ENCODE measurements around the gene DLX3. TPM values are rescaled to one million over a fixed set of nuclear protein-coding genes. Genes with fewer than 3 reads are reported as not detected.

Gene DLX3
- total RNA-seq, 3 donors from 2014 or later (not counting 1 experiment from before 2014, with no cell fraction given), result not detected

- H3K36me3 Mint-ChIP-seq, result no peaks in the 10 kb centered on the region
Observed at GRCh38 chr17:49952209-49952911, 42.7 kb downstream of the DLX3 start.

DNA sequence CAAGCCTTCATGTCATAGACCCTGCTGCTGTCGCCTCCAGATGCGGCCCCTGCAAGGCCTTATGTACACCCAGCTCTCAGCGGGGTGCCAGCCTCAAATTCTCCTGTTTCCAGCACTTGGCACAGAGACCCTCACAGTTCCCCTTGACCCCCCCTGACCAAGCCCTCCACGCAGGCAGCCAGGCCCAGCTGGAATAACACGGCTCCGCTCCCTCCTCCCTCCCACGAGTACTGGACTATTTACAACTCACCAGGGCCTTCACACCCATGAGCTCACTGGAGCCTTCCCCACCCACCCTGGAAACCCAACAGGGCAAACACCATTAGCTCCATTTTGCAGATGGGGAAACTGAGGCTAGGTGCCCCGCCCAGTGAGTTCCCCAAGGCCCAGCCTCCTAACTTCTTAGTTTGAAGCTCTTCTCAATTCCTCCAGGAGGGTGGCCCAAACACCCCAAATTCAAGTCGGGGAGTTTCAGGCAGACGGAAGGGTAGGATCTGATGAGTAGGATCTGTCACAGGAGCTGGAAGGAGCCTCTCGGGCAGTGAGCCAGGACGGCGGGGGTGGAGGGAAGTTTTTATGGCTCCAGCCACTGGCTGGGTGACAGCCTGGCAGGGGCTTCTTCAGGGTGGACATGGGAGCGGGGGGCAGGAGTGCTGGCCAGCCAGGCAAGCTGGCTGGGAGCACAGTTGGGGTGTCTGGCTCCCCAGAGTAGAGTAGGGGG lies 43.5 kb downstream of the DLX3 start:
- H3K27me3 ChIP-seq (ENCODE audit: control insufficient read depth, insufficient read depth, low read length), result no peaks in the 10 kb centered on the region

More at GRCh38 chr17:49952209-49952911, 42.7 kb downstream of the DLX3 start:
- intact Hi-C loops (cut with micrococcal nuclease), result loop anchor here (1.0 kb wide), 1 partner anchor 46 kb away; no protein-coding TSS in a partner anchor
- 49% methylated on average over 7 of the region's 7 CpGs for WGBS (ENCODE audit: insufficient coverage)
- no peak overlapping the region for H3K27ac Mint-ChIP-seq
- Histone ChIP-seq H3K27me3 (ENCODE audit: control insufficient read depth, insufficient read depth, low read length) (no peaks in the 10 kb centered on the region), H3K27ac (ENCODE audit: low read length) (no peak overlapping the region), H3K4me3 (ENCODE audit: low read length) (no peak overlapping the region), H3K36me3 (ENCODE audit: control insufficient read depth, insufficient read depth, low read length) (no peaks in the 10 kb centered on the region), H3K4me1 (ENCODE audit: control insufficient read depth, insufficient read depth, low read length) (no peaks in the 10 kb centered on the region), H3K9me3 (ENCODE audit: control insufficient read depth, insufficient read depth, low read length) (no peaks in the 10 kb centered on the region)
- H3K4me1 Mint-ChIP-seq, result peaks cover 0 to 4% of the 10 kb centered on the region in 2 donors
- no peaks in the 10 kb centered on the region for H3K9me3 Mint-ChIP-seq
- peaks cover 39 to 42% of the 10 kb centered on the region in 2 donors for H3K27me3 Mint-ChIP-seq (ENCODE audit: low read depth in 2 of 2)
- H3K4me3 Mint-ChIP-seq, result no peak overlapping the region
- TF ChIP-seq CTCF (IDR thresholded peaks at IDR 0.05), result peak; percentile 81
- peak; percentile 70 to 86 for DNase-seq
- ATAC-seq, result peak; percentile 69 to 93 (median 85)

GRCh38 chr17:49949634-49950033 lies 45.4 kb downstream of the DLX3 start:
- no peaks in the 10 kb centered on the region for H3K9me3 ChIP-seq (ENCODE audit: control insufficient read depth, insufficient read depth, low read length)
- ATAC-seq, result no peak
- 57% methylated on average over 2 of the region's 2 CpGs for WGBS (ENCODE audit: insufficient coverage)
- Mint-ChIP-seq H3K27ac (no peak overlapping the region), H3K9me3 (no peaks in the 10 kb centered on the region), H3K4me3 (no peak overlapping the region), H3K27me3 (ENCODE audit: low read depth in 2 of 2) (peaks cover 41 to 45% of the 10 kb centered on the region in 2 donors), H3K4me1 (peaks cover 0 to 4% of the 10 kb centered on the region in 2 donors), H3K36me3 (no peaks in the 10 kb centered on the region)
- no peaks in the 10 kb centered on the region for H3K36me3 ChIP-seq (ENCODE audit: control insufficient read depth, insufficient read depth, low read length)
- H3K4me1 ChIP-seq (ENCODE audit: control insufficient read depth, insufficient read depth, low read length), result no peaks in the 10 kb centered on the region
- H3K27me3 ChIP-seq (ENCODE audit: control insufficient read depth, insufficient read depth, low read length), result no peaks in the 10 kb centered on the region
- DNase-seq, result no peak
- TF ChIP-seq CTCF (IDR thresholded peaks at IDR 0.05), result no peak
- no peak overlapping the region for H3K4me3 ChIP-seq (ENCODE audit: low read length)
- H3K27ac ChIP-seq (ENCODE audit: low read length), result no peak overlapping the region
- intact Hi-C loops (cut with micrococcal nuclease), result no loop called here

More for the DNA sequence above, 43.5 kb downstream of the DLX3 start:
- Histone ChIP-seq H3K9me3 (ENCODE audit: control insufficient read depth, insufficient read depth, low read length) (no peaks in the 10 kb centered on the region), H3K27ac (ENCODE audit: low read length) (no peak overlapping the region), H3K36me3 (ENCODE audit: control insufficient read depth, insufficient read depth, low read length) (no peaks in the 10 kb centered on the region), H3K4me3 (ENCODE audit: low read length) (no peak overlapping the region), H3K4me1 (ENCODE audit: control insufficient read depth, insufficient read depth, low read length) (no peaks in the 10 kb centered on the region)
- Mint-ChIP-seq H3K36me3 (no peaks in the 10 kb centered on the region), H3K27me3 (ENCODE audit: low read depth in 2 of 2) (peaks cover 39 to 42% of the 10 kb centered on the region in 2 donors), H3K27ac (no peak overlapping the region), H3K4me3 (no peak overlapping the region), H3K4me1 (peaks cover 0 to 4% of the 10 kb centered on the region in 2 donors), H3K9me3 (no peaks in the 10 kb centered on the region)
- 78% methylated on average over 14 of the region's 14 CpGs for WGBS (ENCODE audit: insufficient coverage)
- no peak for TF ChIP-seq CTCF (IDR thresholded peaks at IDR 0.05)
- DNase-seq (no peak), ATAC-seq (no peak)
- intact Hi-C loops (cut with micrococcal nuclease), result loop anchor here (1.0 kb wide), 1 partner anchor 47 kb away; no protein-coding TSS in a partner anchor
